ENCODE results near the gene IRAK4. TPM values are rescaled to one million over a fixed set of nuclear protein-coding genes. Genes with fewer than 3 reads are reported as not detected.

Gene IRAK4
- total and polyA plus RNA-seq, 2 donors (not counting 3 experiments of a cell fraction or from before 2014, with no cell fraction given): 10.8 to 13.1 TPM

DNA sequence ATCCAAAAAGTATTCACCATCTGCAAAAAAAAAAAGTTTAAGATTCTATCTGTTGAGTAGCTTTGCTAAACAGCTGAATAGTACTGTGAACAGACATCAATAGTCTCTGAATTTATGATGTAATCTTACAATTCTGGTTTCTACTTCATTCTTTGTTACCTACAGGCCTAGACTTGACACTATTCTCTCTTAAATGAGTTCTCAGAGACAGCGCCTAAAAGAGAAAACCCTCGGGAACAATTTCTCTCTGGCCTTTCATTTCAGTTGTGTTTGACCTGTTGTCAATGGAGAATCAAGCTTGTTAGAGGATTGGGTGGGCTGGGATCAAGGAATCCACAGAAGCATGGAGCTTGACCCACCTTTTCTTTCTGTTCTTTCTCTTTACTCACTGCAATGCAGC lies 53.3 kb downstream of the IRAK4 start:
- TF ChIP-seq, protein P1, sequence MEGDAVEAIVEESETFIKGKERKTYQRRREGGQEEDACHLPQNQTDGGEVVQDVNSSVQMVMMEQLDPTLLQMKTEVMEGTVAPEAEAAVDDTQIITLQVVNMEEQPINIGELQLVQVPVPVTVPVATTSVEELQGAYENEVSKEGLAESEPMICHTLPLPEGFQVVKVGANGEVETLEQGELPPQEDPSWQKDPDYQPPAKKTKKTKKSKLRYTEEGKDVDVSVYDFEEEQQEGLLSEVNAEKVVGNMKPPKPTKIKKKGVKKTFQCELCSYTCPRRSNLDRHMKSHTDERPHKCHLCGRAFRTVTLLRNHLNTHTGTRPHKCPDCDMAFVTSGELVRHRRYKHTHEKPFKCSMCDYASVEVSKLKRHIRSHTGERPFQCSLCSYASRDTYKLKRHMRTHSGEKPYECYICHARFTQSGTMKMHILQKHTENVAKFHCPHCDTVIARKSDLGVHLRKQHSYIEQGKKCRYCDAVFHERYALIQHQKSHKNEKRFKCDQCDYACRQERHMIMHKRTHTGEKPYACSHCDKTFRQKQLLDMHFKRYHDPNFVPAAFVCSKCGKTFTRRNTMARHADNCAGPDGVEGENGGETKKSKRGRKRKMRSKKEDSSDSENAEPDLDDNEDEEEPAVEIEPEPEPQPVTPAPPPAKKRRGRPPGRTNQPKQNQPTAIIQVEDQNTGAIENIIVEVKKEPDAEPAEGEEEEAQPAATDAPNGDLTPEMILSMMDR (IDR thresholded peaks at IDR 0.05; ENCODE audit: extremely low read depth in 1 of 2, insufficient read depth in 1 of 2, low read depth in 1 of 2, low read length in 2 of 2): no peak
- TF ChIP-seq, protein P2, sequence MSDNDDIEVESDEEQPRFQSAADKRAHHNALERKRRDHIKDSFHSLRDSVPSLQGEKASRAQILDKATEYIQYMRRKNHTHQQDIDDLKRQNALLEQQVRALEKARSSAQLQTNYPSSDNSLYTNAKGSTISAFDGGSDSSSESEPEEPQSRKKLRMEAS (IDR thresholded peaks at IDR 0.05; ENCODE audit: insufficient read depth, insufficient read length): no peak
- TF ChIP-seq FOS (IDR thresholded peaks at IDR 0.05; ENCODE audit: borderline replicate concordance, insufficient read depth, low read length) (no peak), POLR2AphosphoS5 (IDR thresholded peaks at IDR 0.05; ENCODE audit: insufficient read depth, low read depth, low read length) (no peak), GATA2 (IDR thresholded peaks at IDR 0.05; ENCODE audit: insufficient read depth, insufficient read length, low read depth, low read length) (no peak), JUN (IDR thresholded peaks at IDR 0.05; ENCODE audit: borderline replicate concordance, insufficient read depth, insufficient read length, low read depth) (no peak), POLR2A (IDR thresholded peaks at IDR 0.05; ENCODE audit: low read depth, low read length) (no peak), EZH2 (IDR thresholded peaks at IDR 0.05; ENCODE audit: borderline replicate concordance, low read depth, low read length, severe bottlenecking) (no peak), MYC (IDR thresholded peaks at IDR 0.05; ENCODE audit: low read depth, low read length) (no peak)
- Histone ChIP-seq H4K20me1 (replicated peaks; ENCODE audit: control insufficient read depth, extremely low read depth, insufficient read depth, low read length) (no peaks in the 10 kb centered on the region), H3K4me3 (replicated peaks in 1 of 3; ENCODE audit: insufficient read depth in 1 of 3, low read depth in 1 of 3, low read length in 3 of 3) (no peak overlapping the region), H3K9ac (replicated peaks; ENCODE audit: extremely low read depth, insufficient read depth, low read length) (no peak overlapping the region), H3K27ac (ENCODE audit: insufficient read depth, low read depth, low read length) (no peak overlapping the region), H3K79me2 (ENCODE audit: control insufficient read depth, insufficient read depth, low read length) (no peaks in the 10 kb centered on the region), H3K9me1 (replicated peaks; ENCODE audit: control insufficient read depth, extremely low read depth, insufficient read depth, low read length) (no peaks in the 10 kb centered on the region), H3K9me3 (replicated peaks; ENCODE audit: control insufficient read depth, insufficient read depth, low read length) (no peaks in the 10 kb centered on the region), H2AFZ (ENCODE audit: low read depth, low read length) (no peak overlapping the region), H3K27me3 (ENCODE audit: control insufficient read depth in 2 of 2, insufficient read depth in 2 of 2, low read length in 2 of 2) (peaks cover 14 to 26% of the 10 kb centered on the region in 2 experiments), H3K4me1 (ENCODE audit: control insufficient read depth, extremely low read depth, insufficient read depth, low read length) (no peaks in the 10 kb centered on the region), H3K36me3 (ENCODE audit: control insufficient read depth in 2 of 2, extremely low read depth in 1 of 2, insufficient read depth in 2 of 2, low read length in 2 of 2) (no peaks in the 10 kb centered on the region), H3K4me2 (ENCODE audit: insufficient read depth, low read length) (no peak overlapping the region)
- intact Hi-C loops (cut with micrococcal nuclease): no loop called here
- FAIRE-seq (no peak), DNase-seq (ENCODE audit: low read depth, low spot score) (no peak)
- ChIA-PET POLR2A (no interaction called here), CTCF (no interaction called here)
- dilution Hi-C loops (cut with MboI; ENCODE audit: extremely low pct_ligation_motif_present, low sequenced_read_pairs): no loop called here
- BruUV-seq (replicated peaks): no TSS peak
